ENCODE results near the gene CHCHD1. TPM values are rescaled to one million over a fixed set of nuclear protein-coding genes. Genes with fewer than 3 reads are reported as not detected.
"Not testable (repeated sequence)": the region's sequence is repeated elsewhere in the genome, so short reads cannot be mapped to it uniquely, and the experiment has no call there.

CHCHD1 gene
- total RNA-seq, 2 donors from 2014 or later = 15.1 to 18.8 TPM

DNA sequence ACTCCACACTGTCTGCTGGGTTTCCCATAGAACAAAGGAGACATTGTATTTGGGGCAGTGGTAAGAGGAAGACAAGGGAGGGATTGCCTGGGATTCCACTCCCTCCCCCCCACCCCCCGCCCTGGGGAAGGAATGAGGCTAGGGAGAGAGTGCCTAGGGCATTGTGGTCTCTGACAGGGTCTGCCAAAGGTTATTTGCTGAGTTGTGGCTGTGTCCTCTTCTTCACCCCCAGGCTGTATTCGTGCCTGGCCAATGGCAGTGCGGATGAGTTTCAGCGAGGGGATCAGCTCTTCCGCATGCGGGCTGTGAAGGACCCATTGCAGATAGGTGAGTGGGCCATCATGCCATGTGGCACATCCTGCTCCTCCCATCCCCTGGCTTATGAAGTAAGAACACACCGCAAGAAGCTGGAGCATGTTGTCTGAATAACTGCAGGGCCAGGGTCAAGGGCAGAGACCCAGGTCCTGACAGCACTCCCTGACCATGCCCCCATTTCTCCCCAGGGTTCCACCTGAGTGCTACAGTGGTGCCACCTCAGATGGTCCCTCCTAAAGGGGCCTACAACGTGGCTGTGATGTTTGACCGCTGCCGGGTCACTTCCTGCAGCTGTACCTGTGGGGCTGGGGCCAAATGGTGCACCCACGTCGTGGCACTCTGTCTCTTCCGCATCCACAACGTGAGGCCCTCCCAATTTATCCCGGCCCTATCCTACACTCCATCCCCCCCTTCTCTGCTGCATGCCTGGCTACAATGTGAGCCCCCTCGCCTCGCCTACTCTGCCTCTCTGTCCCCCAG is 7.2 kb downstream of the CHCHD1 start:
- intact Hi-C loops (cut with DNase I) = no loop called here
- DNase-seq (ENCODE audit: low spot score) = peak; percentile 47

DNA sequence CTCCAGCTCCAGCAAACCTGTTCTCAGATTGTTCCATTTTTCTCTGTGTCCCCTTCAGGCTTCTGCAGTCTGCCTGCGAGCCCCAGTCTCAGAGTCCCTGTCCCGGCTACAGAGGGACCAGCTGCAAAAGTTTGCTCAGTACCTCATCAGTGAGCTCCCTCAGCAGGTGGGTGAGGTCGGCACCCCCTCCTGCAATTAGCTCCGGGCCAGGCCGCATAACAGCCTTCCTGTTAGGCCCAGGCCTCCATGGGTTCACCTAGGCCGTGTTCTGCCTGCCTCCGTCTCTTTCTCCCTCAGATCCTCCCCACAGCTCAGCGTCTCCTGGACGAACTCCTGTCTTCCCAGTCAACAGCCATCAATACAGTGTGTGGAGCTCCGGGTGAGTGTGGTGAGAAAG is 7.8 kb downstream of the CHCHD1 start:
- peak; percentile 26 for DNase-seq (ENCODE audit: low spot score)
- intact Hi-C loops (cut with DNase I) = no loop called here

DNA sequence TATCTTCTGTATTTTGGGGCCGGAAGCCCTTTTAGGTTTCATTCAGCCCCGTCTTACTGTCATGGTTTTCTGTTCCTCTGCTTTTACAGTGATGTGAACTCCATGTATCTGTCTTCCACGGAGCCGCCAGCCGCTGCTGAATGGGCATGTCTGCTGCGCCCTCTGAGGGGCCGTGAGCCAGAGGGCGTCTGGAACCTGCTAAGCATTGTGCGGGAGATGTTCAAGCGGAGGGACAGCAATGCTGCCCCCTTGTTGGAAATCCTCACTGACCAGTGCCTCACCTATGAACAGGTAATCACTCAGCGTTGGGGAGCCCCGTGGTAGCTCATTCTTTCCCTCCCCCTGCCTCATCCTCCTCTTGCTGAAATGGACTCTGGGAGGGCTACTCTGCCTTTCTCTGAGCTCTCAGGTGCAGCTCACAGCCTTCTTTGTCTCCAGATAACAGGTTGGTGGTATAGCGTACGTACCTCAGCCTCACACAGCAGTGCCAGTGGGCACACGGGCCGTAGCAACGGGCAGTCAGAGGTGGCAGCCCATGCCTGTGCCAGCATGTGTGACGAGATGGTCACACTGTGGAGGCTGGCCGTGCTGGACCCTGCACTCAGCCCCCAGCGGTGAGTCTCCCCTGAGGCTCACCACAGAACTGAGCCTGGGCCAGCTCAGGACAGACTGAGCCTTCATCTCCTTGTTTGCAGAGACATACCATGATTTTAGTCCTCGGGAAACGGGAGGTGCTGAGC is 9.2 kb downstream of the CHCHD1 start:
- peak; percentile 70 for DNase-seq (ENCODE audit: low spot score)
- intact Hi-C loops (cut with DNase I) = no loop called here

DNA sequence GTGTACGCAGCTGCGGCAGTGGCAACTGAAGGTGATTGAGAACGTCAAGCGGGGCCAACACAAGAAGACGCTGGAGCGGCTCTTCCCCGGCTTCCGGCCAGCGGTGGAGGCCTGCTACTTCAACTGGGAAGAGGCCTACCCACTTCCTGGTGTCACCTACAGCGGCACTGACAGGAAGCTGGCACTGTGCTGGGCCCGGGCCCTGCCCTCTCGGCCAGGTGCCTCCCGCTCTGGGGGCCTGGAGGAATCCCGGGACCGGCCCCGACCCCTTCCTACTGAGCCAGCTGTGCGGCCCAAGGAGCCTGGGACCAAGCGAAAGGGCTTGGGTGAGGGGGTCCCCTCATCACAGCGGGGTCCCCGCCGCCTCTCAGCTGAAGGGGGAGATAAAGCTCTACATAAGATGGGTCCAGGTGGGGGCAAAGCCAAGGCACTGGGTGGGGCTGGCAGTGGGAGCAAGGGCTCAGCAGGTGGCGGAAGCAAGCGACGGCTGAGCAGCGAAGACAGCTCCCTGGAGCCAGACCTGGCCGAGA is 10.1 kb downstream of the CHCHD1 start:
- peak; percentile 80 for DNase-seq (ENCODE audit: low spot score)
- intact Hi-C loops (cut with DNase I) = no loop called here

DNA sequence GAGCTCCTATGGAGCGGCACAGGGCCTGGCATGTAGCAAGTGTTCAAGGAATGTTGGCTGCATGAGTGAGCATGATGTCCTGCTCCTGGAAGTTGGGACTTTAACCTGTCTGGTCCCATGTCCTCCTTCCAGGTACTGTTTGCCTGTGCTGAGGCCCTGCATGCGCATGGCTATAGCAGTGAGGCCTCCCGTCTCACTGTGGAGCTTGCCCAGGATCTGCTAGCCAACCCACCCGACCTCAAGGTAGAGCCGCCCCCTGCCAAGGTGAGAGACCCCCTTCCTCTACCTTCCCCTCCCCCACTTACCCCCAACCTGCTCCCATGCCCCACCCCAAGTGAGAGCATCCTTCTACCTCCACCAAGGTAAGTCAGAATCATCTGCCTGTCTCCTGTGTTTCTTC is 11.6 kb downstream of the CHCHD1 start:
- intact Hi-C loops (cut with DNase I) = no loop called here
- DNase-seq (ENCODE audit: low spot score) = peak; percentile 66

DNA sequence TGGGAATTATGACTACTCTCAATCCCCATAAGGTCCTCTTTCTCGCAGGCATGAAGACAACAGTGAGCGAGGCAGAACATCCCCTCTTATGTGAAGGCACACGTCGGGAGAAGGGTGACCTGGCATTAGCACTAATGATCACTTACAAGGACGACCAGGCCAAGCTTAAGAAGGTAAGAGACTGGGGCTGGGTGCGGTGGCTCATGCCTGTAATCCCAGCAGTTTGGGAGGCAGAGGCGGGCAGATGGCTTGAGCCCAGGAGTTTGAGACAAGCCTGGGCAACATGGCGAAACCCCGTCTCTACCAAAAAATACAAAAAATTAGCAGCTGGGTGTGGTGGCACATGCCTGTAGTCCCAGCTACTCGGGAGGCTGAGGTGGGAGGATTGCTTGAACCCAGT is 13.6 kb downstream of the CHCHD1 start:
- DNase-seq (ENCODE audit: low spot score) = peak; percentile 40
- intact Hi-C loops (cut with DNase I) = not testable (repeated sequence)

DNA sequence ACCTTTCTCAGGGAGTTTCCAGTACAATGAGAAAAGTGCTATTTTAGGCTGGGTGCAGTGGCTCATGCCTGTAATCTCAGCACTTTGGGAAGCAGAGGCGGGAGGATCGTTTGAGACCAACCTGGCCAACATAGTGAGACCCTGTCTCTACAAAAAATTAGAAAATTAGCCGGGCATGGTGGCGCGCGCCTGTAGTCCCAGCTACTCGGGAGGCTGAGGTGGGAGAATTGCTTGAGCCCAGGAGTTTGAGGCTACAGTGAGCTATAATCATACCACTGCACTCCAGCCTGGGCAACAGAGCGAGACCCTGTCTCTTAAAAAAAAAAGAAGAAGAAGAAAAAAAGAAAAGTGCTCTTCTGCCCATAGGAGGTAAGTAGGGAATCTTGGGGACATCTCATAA is 14.2 kb downstream of the CHCHD1 start:
- peak; percentile 16 for DNase-seq (ENCODE audit: low spot score)
- intact Hi-C loops (cut with DNase I) = not testable (repeated sequence)

DNA sequence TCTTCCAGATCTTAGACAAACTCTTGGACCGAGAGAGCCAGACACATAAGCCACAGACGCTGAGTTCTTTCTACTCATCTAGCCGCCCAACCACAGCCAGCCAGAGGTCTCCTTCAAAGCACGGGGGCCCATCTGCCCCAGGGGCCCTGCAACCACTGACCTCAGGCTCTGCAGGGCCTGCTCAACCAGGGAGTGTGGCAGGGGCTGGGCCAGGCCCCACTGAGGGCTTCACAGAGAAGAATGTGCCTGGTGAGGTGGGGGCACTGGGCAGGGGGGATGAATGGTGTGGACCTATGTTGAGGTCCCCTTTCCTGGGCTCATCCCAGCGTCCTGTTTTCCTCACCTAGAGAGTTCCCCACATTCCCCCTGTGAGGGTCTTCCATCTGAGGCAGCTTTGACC is 14.9 kb downstream of the CHCHD1 start:
- intact Hi-C loops (cut with DNase I) = no loop called here
- DNase-seq (ENCODE audit: low spot score) = peak; percentile 74

DNA sequence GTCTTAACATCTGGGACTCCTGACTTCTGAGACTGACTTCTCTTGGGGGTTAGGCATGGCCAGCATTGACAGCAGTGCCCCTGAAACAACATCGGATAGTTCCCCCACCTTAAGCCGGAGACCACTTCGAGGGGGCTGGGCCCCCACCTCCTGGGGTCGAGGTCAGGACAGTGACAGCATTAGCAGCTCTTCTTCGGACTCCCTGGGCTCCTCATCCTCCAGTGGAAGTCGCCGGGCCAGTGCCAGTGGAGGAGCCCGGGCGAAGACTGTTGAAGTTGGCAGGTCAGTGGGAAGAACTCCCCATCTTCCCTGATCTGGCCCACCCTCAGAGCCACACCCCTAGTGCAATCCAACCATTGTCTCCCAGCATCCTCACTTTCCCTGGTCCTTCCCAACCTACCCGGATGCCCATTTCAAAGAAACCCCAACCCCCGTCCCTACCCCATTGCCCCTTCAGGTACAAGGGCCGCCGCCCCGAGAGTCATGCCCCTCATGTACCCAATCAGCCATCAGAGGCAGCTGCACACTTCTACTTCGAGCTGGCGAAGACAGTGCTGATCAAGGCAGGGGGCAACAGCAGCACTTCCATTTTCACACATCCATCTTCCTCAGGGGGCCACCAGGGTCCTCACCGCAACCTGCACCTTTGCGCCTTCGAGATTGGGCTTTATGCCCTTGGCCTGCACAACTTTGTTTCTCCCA is 15.6 kb downstream of the CHCHD1 start:
- DNase-seq (ENCODE audit: low spot score) = peak; percentile 84
- intact Hi-C loops (cut with DNase I) = no loop called here

DNA sequence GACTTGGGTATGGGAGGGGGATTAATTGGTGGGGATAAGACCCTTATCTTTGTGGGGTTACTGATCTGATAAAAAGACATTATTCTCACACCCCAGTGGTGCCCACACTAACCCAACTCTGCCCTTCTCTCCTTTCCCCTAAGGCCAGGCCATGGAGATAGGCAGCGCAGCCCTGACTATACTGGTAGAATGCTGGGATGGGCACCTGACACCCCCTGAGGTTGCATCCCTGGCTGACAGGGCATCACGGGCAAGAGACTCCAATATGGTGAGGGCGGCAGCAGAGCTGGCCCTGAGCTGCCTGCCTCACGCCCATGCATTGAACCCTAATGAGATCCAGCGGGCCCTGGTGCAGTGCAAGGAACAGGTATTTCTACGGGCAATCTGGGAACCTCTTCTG is 16.2 kb downstream of the CHCHD1 start:
- peak; percentile 74 for DNase-seq (ENCODE audit: low spot score)

DNA sequence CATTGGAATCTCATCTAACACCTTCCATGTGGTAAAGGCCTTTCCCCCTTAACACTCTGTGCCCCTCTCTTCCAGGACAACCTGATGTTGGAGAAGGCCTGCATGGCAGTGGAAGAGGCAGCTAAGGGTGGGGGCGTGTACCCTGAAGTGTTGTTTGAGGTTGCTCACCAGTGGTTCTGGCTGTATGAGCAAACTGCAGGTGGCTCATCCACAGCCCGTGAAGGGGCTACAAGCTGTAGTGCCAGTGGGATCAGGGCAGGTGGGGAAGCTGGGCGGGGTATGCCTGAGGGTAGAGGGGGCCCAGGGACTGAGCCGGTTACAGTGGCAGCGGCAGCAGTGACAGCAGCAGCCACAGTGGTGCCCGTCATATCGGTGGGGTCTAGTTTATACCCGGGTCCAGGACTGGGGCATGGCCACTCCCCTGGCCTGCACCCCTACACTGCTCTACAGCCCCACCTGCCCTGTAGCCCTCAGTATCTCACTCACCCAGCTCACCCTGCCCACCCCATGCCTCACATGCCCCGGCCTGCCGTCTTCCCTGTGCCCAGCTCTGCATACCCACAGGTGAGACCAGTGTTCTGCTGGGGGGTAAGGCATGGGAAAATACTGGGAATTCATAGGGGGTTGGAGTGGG is 17.2 kb downstream of the CHCHD1 start:
- peak; percentile 74 for DNase-seq (ENCODE audit: low spot score)
- intact Hi-C loops (cut with DNase I) = no loop called here

More for the DNA sequence above, 16.2 kb downstream of the CHCHD1 start:
- intact Hi-C loops (cut with DNase I) = no loop called here

DNA sequence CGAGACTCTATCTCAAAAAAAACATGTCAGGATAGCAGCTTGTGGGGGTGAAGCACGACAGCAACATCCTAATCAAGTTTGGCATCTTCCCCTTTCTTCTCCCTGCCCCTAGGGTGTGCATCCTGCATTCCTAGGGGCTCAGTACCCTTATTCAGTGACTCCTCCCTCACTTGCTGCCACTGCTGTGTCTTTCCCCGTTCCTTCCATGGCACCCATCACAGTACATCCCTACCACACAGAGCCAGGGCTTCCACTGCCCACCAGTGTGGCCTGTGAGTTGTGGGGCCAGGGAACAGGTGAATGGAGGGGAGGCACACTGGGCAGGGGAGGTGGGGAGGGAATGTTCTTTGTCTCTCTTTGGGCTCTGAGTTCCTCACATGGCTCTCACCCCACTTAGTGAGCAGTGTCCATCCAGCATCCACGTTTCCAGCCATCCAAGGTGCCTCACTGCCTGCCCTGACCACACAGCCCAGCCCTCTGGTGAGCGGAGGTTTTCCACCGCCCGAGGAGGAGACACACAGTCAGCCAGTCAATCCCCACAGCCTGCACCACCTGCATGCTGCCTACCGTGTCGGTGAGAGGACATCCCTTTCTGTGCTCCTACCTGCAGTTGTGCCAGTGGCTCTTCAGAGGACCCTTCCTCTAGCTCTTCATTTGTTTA is 18.2 kb downstream of the CHCHD1 start:
- intact Hi-C loops (cut with DNase I) = no loop called here

DNA sequence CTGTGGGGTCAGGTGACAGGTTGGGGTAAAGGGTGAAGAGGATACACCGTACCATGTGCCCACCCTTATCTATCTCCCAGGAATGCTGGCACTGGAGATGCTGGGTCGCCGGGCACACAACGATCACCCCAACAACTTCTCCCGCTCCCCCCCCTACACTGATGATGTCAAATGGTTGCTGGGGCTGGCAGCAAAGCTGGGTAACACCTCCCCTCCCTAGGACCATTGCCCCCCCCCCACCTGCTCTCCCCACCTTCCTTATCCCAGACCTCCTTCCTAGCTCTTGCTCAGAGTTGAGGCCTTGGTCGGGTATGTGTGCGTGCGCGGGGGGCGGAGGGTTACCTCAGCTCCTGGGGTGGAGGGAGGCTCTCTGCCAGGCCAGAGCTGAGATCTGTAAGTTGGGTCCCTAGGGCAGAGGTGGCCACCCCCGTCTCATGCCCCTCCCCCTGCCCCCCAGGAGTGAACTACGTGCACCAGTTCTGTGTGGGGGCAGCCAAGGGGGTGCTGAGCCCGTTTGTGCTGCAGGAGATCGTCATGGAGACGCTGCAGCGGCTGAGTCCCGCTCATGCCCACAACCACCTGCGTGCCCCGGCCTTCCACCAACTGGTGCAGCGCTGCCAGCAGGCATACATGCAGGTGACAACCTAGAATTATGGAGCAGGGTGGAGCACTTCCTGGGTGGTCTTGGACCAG is 18.9 kb downstream of the CHCHD1 start:
- DNase-seq (ENCODE audit: low spot score) = peak; percentile 66
- intact Hi-C loops (cut with DNase I) = no loop called here

More for the DNA sequence above, 18.2 kb downstream of the CHCHD1 start:
- peak; percentile 71 for DNase-seq (ENCODE audit: low spot score)

DNA sequence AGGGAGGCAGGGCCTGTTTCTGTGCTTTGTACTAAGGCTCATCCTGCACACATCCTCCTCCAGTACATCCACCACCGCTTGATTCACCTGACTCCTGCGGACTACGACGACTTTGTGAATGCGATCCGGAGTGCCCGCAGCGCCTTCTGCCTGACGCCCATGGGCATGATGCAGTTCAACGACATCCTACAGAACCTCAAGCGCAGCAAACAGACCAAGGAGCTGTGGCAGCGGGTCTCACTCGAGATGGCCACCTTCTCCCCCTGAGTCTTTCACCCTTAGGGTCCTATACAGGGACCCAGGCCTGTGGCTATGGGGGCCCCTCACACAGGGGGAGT is 19.4 kb downstream of the CHCHD1 start:
- intact Hi-C loops (cut with DNase I) = no loop called here
- peak; percentile 51 for DNase-seq (ENCODE audit: low spot score)

DNA sequence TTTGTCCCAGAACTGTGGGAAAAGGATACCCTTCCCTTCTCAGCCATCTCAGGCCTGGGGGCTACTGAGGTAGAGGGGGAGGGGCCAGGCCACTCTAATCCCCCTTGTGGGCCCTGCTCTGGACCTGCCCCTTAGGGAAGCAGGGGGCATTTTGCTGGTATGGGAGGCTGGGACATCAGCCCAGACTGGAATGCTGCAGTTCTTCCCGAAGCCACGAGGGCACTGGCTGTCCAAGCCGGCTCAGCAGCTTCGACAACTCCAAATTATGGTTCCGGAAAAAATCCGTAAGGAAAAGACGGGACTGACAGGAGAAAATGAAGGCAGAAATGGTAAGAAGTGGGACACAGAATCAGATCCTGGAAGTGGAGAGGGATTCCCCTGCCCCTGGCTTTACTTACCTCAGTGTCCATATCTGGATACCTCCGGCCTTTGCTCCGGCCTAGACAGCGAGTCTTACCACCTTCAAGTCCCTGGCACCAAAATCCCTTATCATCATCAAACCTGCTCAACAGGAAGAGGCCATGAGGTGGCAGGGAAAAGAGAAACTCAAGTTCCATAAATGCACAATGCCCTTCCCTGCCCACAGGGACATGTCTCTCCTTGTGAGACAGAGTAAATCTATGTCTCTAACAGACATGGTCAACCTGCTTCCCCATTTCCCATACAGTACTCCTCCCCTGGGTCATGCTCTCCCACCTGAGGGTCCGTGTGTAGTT is 20.6 kb downstream of the CHCHD1 start:
- peak; percentile 67 for DNase-seq (ENCODE audit: low spot score)
- intact Hi-C loops (cut with DNase I) = no loop called here

DNA sequence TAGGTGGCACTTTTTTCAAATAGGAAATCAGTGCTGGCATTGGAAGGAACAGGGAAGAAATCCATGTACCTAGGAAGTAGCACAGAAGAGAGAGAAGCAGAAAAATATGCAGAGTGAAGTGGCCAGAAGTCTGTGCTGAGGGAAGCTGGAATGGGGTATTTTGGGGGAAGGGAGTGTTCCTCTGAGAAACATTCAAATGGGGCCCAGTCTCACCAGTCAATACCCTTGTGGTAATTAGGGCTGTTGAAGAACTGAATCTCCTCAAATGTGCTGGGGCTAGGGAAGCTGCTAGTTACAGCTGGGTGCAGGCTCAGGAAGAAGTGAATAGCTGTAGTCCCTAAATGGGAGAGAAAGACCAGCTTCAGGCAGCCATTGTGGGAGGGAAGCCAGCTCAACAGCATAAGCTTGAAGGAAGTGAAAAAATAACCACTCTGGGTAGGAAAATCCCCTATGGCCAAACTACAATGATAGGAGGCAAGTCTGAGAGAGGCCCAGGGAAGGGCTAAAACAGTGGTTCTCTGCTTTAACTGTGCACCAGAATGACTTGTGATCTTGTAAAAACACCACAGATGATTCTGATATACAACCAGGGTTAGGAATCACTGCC is 21.9 kb downstream of the CHCHD1 start:
- peak; percentile 32 for DNase-seq (ENCODE audit: low spot score)
- intact Hi-C loops (cut with DNase I) = loop anchor here in 1 of 2 donors (1.0 kb wide), 1 partner anchor 22 kb away; no protein-coding TSS in a partner anchor

DNA sequence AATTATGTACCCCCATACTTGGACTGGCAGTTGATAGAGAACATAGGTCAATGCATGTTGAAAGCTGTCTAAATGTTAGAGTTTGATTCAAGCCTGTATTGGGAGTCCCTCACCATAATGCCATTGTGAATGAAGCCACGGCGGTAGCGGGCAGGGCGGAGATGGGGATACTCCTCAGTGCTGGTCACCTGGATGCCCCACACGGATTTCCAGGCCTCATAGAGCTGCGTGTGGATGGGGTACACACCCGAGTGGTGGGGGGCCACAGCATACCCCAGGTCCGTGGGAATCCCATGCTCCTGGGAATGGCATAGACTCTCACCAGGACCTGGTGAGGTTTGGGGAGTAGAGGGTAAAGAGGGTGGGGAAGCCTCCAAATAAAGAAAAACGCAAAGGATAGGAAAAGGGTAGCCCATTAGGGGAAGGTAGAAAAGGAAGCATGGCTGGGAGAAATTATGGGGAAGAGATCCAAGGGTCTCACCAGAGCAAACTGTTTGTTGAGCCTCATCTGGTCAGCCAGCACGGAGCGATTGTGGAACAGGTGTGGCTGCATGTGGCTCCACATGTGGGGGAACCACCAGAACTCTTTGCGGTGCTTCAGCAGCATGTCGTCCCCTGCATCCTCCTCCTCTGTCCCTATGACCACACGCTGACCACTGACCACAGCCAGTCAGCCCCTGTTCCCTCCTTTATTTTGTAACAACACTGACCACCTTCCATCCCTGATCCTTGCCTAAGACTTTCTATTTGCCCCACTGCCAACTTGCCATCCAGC is 24.5 kb downstream of the CHCHD1 start:
- DNase-seq (ENCODE audit: low spot score) = peak; percentile 67
- intact Hi-C loops (cut with DNase I) = no loop called here
